Endodermal cell (in vitro differentiated cells): ENCODE data around the gene C13orf42. TPM values are rescaled to one million over a fixed set of nuclear protein-coding genes. Genes with fewer than 3 reads are reported as not detected.

Source experiments
- DNase-seq: peaks from one replicate; pipeline ENCODE4 v3.0.0-alpha.2; 2017
- H3K27ac ChIP-seq: 2 replicates; pipeline ENCODE4 v1.5.1; 2013; ENCODE audit warnings: mild to moderate bottlenecking, low read depth, low read length, moderate library complexity
- H3K27me3 ChIP-seq: 2 replicates; pipeline ENCODE4 v1.6.1; 2013; ENCODE audit warnings: mild to moderate bottlenecking, low read length, moderate library complexity; ENCODE audit not compliant: insufficient read depth, control insufficient read depth, poor library complexity, severe bottlenecking
- H3K36me3 ChIP-seq: 2 replicates; pipeline ENCODE4 v1.7.0; 2013; ENCODE audit warnings: mild to moderate bottlenecking, low read length, moderate library complexity; ENCODE audit not compliant: control insufficient read depth, insufficient read depth
- H3K4me1 ChIP-seq: one replicate; pipeline ENCODE4 v1.7.0; 2013; ENCODE audit warnings: low read length; ENCODE audit not compliant: control insufficient read depth, insufficient read depth
- H3K4me3 ChIP-seq: 2 replicates; pipeline ENCODE4 v1.5.1; 2013; ENCODE audit warnings: mild to moderate bottlenecking, low read length, moderate library complexity
- H3K9ac ChIP-seq: 2 replicates; pipeline ENCODE4 v1.6.1; 2013; ENCODE audit warnings: mild to moderate bottlenecking, low read length, moderate library complexity; ENCODE audit not compliant: poor library complexity, severe bottlenecking; ENCODE audit errors: extremely low read depth
- H3K9me3 ChIP-seq: 2 replicates; pipeline ENCODE4 v1.6.1; 2013; ENCODE audit warnings: mild to moderate bottlenecking, low read length, moderate library complexity; ENCODE audit not compliant: control insufficient read depth
- H3K27ac Mint-ChIP-seq: 2 replicates; pipeline ENCODE4 v1.8.0; 2020; ENCODE audit warnings: mixed read lengths
- H3K27me3 Mint-ChIP-seq: 2 replicates; pipeline ENCODE4 v1.8.0; 2021; ENCODE audit warnings: mild to moderate bottlenecking, mixed read lengths; ENCODE audit not compliant: insufficient read depth
- H3K36me3 Mint-ChIP-seq: 2 replicates; pipeline ENCODE4 v1.8.0; 2020; ENCODE audit warnings: low read depth, mixed read lengths
- H3K4me1 Mint-ChIP-seq: 2 replicates; pipeline ENCODE4 v1.8.0; 2020; ENCODE audit warnings: mixed read lengths
- H3K4me3 Mint-ChIP-seq: 2 replicates; pipeline ENCODE4 v1.8.0; 2020; ENCODE audit warnings: mild to moderate bottlenecking, moderate library complexity, mixed read lengths
- H3K9me3 Mint-ChIP-seq: 2 replicates; pipeline ENCODE4 v1.8.0; 2020; ENCODE audit warnings: mild to moderate bottlenecking, mixed read lengths
- WGBS, 2 experiments: methylation state at CpG; one replicate each; pipeline versions ENCODE4 v1.1.5 to v1.1.7; 2013; ENCODE audit warnings: missing lambda C conversion rate in 2 of 2, mixed read lengths in 1 of 2; ENCODE audit not compliant: insufficient coverage in 1 of 2, insufficient read length in 1 of 2; 5-methylcytosine and 5-hydroxymethylcytosine counted together
- long read RNA-seq, 4 experiments: library from polyadenylated mRNA in 2 of 4; library from RNA in 1 of 4; library from capped mRNA in 1 of 4; stranded (forward) in 3 of 4; unstranded in 1 of 4; transcript quantifications; one replicate each; pipeline ENCODE4 v2.0.0, GENCODE V29; 2020 to 2021; ENCODE audit warnings: inconsistent platforms in 1 of 4
- polyA plus RNA-seq, 2 experiments: library from polyadenylated mRNA; stranded (reverse); fragments of 50-300 nt; gene quantifications; one replicate each; pipeline ENCODE4 v1.2.3, GENCODE V29; 2013
- total RNA-seq, 2 donors: library from RNA; stranded (reverse); fragmentation: NEBNext Ultra II Directional in 1 of 2; extraction: Animal tissue kit (Norgen Biotek cat#: 25700) in 1 of 2; gene quantifications; 2 replicates in 1 of 2; 3 replicates in 1 of 2; pipeline ENCODE4 v1.2.1, GENCODE V29; 2021
- TF ChIP-seq, protein P1 (sequence below): fragments of 200-600 bp; sonication (generic); conservative IDR thresholded peaks from 2 replicates; pipeline ENCODE4 v1.5.0; 2021; ENCODE audit warnings: antibody characterized with exemption, mild to moderate bottlenecking

C13orf42 gene
- 10 to 100 TPM; 19.0 to 27.7 TPM for total RNA-seq
- polyA plus RNA-seq (2013, experiment 1 of 2): 1.6 TPM
- polyA plus RNA-seq (2013, experiment 2 of 2): 2.4 TPM
- long read RNA-seq, experiment 1, partial matches to known transcripts: 2 of 14 reads
- long read RNA-seq, experiment 1, other reads (novel, unspliced or antisense): 11 of 14 reads
- long read RNA-seq, experiment 2, partial matches to known transcripts: 2 of 65 reads
- long read RNA-seq, experiment 2, other reads (novel, unspliced or antisense): 62 of 65 reads
- long read RNA-seq, experiment 3, transcript C13orf42-201 (5 exons, 800 nt): major isoform, 6 of 137 reads
- long read RNA-seq, experiment 3, partial matches to known transcripts: 3 of 137 reads
- long read RNA-seq, experiment 3, other reads (novel, unspliced or antisense): 124 of 137 reads
- long read RNA-seq, experiment 4, partial matches to known transcripts: 1 of 49 reads
- long read RNA-seq, experiment 4, other reads (novel, unspliced or antisense): 45 of 49 reads

DNA sequence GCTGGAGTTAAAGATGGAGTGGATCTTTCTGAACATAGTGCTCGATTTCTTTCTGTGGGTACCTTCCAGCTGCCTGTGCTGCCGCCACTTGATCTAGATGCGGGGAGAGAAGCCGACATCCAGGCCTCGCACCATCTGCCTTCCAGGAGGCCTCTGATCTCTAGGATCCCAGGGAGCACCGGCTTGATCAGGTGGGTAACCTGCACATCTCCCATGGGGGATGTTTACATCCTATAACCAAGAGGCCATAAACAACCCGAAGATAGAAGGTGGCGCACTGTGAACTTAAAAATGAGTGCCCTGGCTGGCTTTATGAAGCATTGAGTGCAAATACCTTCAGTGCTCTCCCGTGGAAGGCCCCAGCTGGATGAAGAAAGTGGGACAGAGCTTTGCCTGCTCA, at the start of gene C13orf42:
TSS of gene C13orf42 (minus strand) at position 101 of the 400 bp plus-strand sequence. CDS start at position 36, 65 bp downstream.
- H3K4me1 Mint-ChIP-seq: peaks cover 6% of the 10 kb centered on the region
- Histone ChIP-seq H3K4me3 (no peak within 1 kb of the TSS), H3K4me1 (no peaks in the 10 kb centered on the region), H3K27ac (no peak within 1 kb of the TSS), H3K36me3 (peaks cover 12% of the 10 kb centered on the region), H3K9ac (no peak within 1 kb of the TSS), H3K9me3 (no peaks in the 10 kb centered on the region), H3K27me3 (no peaks in the 10 kb centered on the region)
- no peaks in the 10 kb centered on the region for H3K27me3 Mint-ChIP-seq
- no peak within 1 kb of the TSS for H3K4me3 Mint-ChIP-seq
- DNase-seq: no peak
- no peak within 1 kb of the TSS for H3K27ac Mint-ChIP-seq
- TF ChIP-seq, protein P1, sequence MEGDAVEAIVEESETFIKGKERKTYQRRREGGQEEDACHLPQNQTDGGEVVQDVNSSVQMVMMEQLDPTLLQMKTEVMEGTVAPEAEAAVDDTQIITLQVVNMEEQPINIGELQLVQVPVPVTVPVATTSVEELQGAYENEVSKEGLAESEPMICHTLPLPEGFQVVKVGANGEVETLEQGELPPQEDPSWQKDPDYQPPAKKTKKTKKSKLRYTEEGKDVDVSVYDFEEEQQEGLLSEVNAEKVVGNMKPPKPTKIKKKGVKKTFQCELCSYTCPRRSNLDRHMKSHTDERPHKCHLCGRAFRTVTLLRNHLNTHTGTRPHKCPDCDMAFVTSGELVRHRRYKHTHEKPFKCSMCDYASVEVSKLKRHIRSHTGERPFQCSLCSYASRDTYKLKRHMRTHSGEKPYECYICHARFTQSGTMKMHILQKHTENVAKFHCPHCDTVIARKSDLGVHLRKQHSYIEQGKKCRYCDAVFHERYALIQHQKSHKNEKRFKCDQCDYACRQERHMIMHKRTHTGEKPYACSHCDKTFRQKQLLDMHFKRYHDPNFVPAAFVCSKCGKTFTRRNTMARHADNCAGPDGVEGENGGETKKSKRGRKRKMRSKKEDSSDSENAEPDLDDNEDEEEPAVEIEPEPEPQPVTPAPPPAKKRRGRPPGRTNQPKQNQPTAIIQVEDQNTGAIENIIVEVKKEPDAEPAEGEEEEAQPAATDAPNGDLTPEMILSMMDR: no peak
- 92 to 96% methylated on average over 6 to 9 of the region's 9 CpGs for WGBS, 2 experiments
- peaks cover 46% of the 10 kb centered on the region for H3K36me3 Mint-ChIP-seq
- H3K9me3 Mint-ChIP-seq: no peaks in the 10 kb centered on the region

GRCh38 chr13:51158880-51159518, 47.9 kb upstream of the C13orf42 start:
- peak overlapping the region; percentile 19 for H3K27ac Mint-ChIP-seq
- WGBS, 2 experiments: 55 to 65% methylated on average over 4 of the region's 4 CpGs
- Histone ChIP-seq H3K9me3 (no peaks in the 10 kb centered on the region), H3K36me3 (peaks cover 7% of the 10 kb centered on the region), H3K27ac (no peak overlapping the region), H3K27me3 (no peaks in the 10 kb centered on the region), H3K4me3 (no peak overlapping the region), H3K9ac (no peak overlapping the region), H3K4me1 (peaks cover 16% of the 10 kb centered on the region)
- peaks cover 7% of the 10 kb centered on the region for H3K9me3 Mint-ChIP-seq
- peaks cover 66% of the 10 kb centered on the region for H3K4me1 Mint-ChIP-seq
- H3K4me3 Mint-ChIP-seq: no peak overlapping the region
- DNase-seq: peak; percentile 50
- peaks cover 26% of the 10 kb centered on the region for H3K36me3 Mint-ChIP-seq
- no peaks in the 10 kb centered on the region for H3K27me3 Mint-ChIP-seq
- TF ChIP-seq, protein P1: no peak

GRCh38 chr13:51158365-51158764, 47.3 kb upstream of the C13orf42 start:
- Mint-ChIP-seq H3K4me3 (no peak overlapping the region), H3K9me3 (peaks cover 7% of the 10 kb centered on the region), H3K27me3 (no peaks in the 10 kb centered on the region), H3K27ac (peak overlapping the region; percentile 72), H3K4me1 (peaks cover 64% of the 10 kb centered on the region), H3K36me3 (peaks cover 29% of the 10 kb centered on the region)
- peak; percentile 88 for DNase-seq
- Histone ChIP-seq H3K36me3 (peaks cover 7% of the 10 kb centered on the region), H3K27me3 (no peaks in the 10 kb centered on the region), H3K9me3 (no peaks in the 10 kb centered on the region), H3K4me1 (peaks cover 12% of the 10 kb centered on the region), H3K9ac (no peak overlapping the region), H3K4me3 (no peak overlapping the region), H3K27ac (no peak overlapping the region)
- WGBS, 2 experiments: 86 to 95% methylated on average over 3 to 4 of the region's 4 CpGs
- TF ChIP-seq, protein P1: peak; percentile 65
